ENCODE measurements around the gene KDM2A. TPM values are rescaled to one million over a fixed set of nuclear protein-coding genes. Genes with fewer than 3 reads are reported as not detected.

Gene KDM2A
- total RNA-seq, 4 donors from 2014 or later, result 34.8 to 55.0 (median 44.9) TPM

GRCh38 chr11:67269401-67270255 is 150.6 kb downstream of the KDM2A start:
- Histone ChIP-seq H3K27ac (peak overlapping the region; percentile 24 to 89 (median 54)), H3K27me3 (no peaks in the 10 kb centered on the region), H3K4me3 (peak overlapping the region; percentile 13 to 29 (median 24)), H3K4me1 (peaks cover 71 to 77% of the 10 kb centered on the region in 2 donors), H3K36me3 (peaks cover 0 to 6% of the 10 kb centered on the region in 2 donors), H3K9me3 (no peaks in the 10 kb centered on the region)
- in situ Hi-C loops (cut with MboI; ENCODE audit: low sequenced_read_pairs in 4 of 4), result loop anchor here in 3 of 4 donors (5.0 to 10.0 kb wide), 3 partner anchors 43 to 115 kb away; no protein-coding TSS in a partner anchor
- intact Hi-C loops (cut with DNase I; ENCODE audit: low total_unique reads), result loop anchor here (5.0 kb wide), 1 partner anchor 33 kb away; the partner anchor contains the start of gene SSH3
- TF ChIP-seq CTCF (IDR thresholded peaks at IDR 0.05 in 4 of 5, conservative IDR thresholded peaks at IDR 0.05 in 1 of 5) (no peak), POLR2A (IDR thresholded peaks at IDR 0.05) (no peak)
- DNase-seq (no peak), ATAC-seq (no peak)

- Histone ChIP-seq H3K27me3 (no peaks in the 10 kb centered on the region), H3K9me3 (no peaks in the 10 kb centered on the region), H3K27ac (peak overlapping the region; percentile 24 to 89 (median 54)), H3K4me3 (peak overlapping the region; percentile 13 to 29 (median 24)), H3K4me1 (peaks cover 80 to 85% of the 10 kb centered on the region in 2 donors), H3K36me3 (peaks cover 0 to 6% of the 10 kb centered on the region in 2 donors)
- DNase-seq, result no peak
- TF ChIP-seq POLR2A (IDR thresholded peaks at IDR 0.05) (no peak), CTCF (IDR thresholded peaks at IDR 0.05 in 4 of 5, conservative IDR thresholded peaks at IDR 0.05 in 1 of 5) (no peak)
- no peak for ATAC-seq
- in situ Hi-C loops (cut with MboI; ENCODE audit: low sequenced_read_pairs in 4 of 4) (no loop called here), intact Hi-C loops (cut with DNase I; ENCODE audit: low total_unique reads) (no loop called here)
Observed at GRCh38 chr11:67270256-67271204, 151.5 kb downstream of the KDM2A start.

GRCh38 chr11:67271205-67271540 is 152.1 kb downstream of the KDM2A start:
- Histone ChIP-seq H3K36me3 (peaks cover 0 to 6% of the 10 kb centered on the region in 2 donors), H3K4me1 (peaks cover 85 to 91% of the 10 kb centered on the region in 2 donors), H3K27ac (peak overlapping the region in 3 of 4 donors; percentile 47 to 89 (median 79)), H3K9me3 (no peaks in the 10 kb centered on the region), H3K4me3 (peak overlapping the region in 1 of 4 donors; percentile 2), H3K27me3 (no peaks in the 10 kb centered on the region)
- no peak for ATAC-seq
- in situ Hi-C loops (cut with MboI; ENCODE audit: low sequenced_read_pairs in 4 of 4) (no loop called here), intact Hi-C loops (cut with DNase I; ENCODE audit: low total_unique reads) (no loop called here)
- TF ChIP-seq POLR2A (IDR thresholded peaks at IDR 0.05) (no peak), CTCF (IDR thresholded peaks at IDR 0.05 in 4 of 5, conservative IDR thresholded peaks at IDR 0.05 in 1 of 5) (no peak)
- no peak for DNase-seq

- no peaks in the 10 kb centered on the region for H3K9me3 ChIP-seq
- H3K27me3 ChIP-seq, result no peaks in the 10 kb centered on the region
- H3K36me3 ChIP-seq, result peaks cover 0 to 6% of the 10 kb centered on the region in 2 donors
- no peak overlapping the region for H3K4me3 ChIP-seq
- ATAC-seq (peak in 1 of 2 donors; percentile 48), DNase-seq (peak in 1 of 2 donors; percentile 65)
- H3K27ac ChIP-seq, result peak overlapping the region; percentile 47 to 89 (median 83)
- in situ Hi-C loops (cut with MboI; ENCODE audit: low sequenced_read_pairs in 4 of 4), result no loop called here
- intact Hi-C loops (cut with DNase I; ENCODE audit: low total_unique reads), result no loop called here
- TF ChIP-seq POLR2A (IDR thresholded peaks at IDR 0.05) (no peak), CTCF (IDR thresholded peaks at IDR 0.05 in 4 of 5, conservative IDR thresholded peaks at IDR 0.05 in 1 of 5) (no peak)
- peaks cover 91 to 97% of the 10 kb centered on the region in 2 donors for H3K4me1 ChIP-seq
Observed at GRCh38 chr11:67271541-67272284, 152.7 kb downstream of the KDM2A start.

All from gastrocnemius medialis (tissue), 4 donors.